AG10803 (cell line): Measurements from ENCODE around the gene OSBPL5.

ENCODE experiments used
- DNase-seq: peaks from one replicate; pipeline ENCODE4 v3.0.0; 2010; ENCODE audit warnings: low read depth
- H3K4me3 ChIP-seq: 2 replicates; pipeline ENCODE4 v1.5.1; 2011; ENCODE audit warnings: mild to moderate bottlenecking, low read length, control low read depth
- TF ChIP-seq, protein P1 (sequence below): conservative IDR thresholded peaks from 2 replicates; pipeline ENCODE4 v1.5.1; 2011; ENCODE audit warnings: mild to moderate bottlenecking, low read length, control low read depth, inconsistent platforms

The OSBPL5 gene

DNA sequence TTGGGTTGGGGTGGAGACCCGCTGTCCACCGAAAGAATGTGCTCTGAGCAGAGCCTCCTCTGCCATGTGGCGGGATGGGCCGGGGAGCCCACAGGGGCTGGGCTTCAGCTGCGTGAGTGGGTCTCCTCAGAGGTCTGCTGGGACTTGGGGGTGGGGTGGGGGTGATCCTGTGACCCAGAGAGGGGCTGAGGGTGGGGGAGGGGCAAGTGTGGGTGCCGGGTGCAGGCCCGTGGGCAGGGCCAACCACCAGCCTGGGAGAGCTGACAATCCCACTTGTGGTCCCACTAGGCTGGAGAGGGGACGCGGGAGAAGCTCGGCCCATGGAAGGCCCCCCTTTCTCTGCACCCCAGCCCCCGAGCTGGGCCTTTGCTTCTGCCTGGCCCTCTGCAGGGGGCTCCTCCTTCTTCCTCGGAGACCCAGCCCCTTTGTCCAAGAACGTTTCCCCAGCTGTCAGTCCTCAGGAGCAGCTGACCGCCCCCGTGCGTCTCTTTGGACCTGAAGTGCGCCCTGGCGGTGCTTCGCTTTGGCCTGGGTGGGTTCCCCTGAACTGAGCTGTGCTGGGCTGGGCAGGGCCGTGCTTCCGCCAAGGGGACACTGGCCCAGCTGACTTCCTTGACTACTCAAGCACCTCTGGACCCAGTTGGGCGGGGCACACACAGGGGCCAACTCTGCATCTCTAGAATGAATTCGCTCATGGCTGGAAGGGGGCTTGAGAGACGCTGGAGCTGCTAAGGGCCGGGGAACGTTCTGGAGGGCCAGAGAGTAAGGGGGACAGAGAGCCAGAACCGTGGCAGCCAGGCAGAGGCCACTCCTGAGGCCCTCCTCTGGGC lies 30.2 kb downstream of the OSBPL5 start:
- H3K4me3 ChIP-seq, result no peak overlapping the region
- DNase-seq, result no peak
- TF ChIP-seq, protein P1, sequence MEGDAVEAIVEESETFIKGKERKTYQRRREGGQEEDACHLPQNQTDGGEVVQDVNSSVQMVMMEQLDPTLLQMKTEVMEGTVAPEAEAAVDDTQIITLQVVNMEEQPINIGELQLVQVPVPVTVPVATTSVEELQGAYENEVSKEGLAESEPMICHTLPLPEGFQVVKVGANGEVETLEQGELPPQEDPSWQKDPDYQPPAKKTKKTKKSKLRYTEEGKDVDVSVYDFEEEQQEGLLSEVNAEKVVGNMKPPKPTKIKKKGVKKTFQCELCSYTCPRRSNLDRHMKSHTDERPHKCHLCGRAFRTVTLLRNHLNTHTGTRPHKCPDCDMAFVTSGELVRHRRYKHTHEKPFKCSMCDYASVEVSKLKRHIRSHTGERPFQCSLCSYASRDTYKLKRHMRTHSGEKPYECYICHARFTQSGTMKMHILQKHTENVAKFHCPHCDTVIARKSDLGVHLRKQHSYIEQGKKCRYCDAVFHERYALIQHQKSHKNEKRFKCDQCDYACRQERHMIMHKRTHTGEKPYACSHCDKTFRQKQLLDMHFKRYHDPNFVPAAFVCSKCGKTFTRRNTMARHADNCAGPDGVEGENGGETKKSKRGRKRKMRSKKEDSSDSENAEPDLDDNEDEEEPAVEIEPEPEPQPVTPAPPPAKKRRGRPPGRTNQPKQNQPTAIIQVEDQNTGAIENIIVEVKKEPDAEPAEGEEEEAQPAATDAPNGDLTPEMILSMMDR, result no peak

DNA sequence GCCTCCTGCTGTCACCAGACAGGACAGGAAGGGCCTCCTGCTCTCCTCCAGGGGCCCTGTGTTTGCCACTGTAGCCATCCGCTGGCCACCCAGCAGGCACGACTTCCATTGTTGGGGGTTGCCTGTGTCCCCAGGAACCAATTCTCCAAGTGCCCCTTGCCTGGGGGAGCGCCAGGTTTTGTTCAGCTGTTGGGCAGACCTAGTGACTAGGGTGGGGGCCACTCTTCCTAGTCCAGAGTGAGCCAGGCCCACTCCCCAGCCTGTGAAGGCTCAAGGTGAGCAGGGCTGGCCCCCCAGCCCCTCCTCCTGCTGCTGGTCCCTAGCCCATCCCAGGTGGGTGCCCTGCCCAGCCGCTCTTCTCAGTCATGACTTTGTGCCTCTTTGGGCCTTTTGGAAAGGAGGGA lies 30.9 kb downstream of the OSBPL5 start:
- DNase-seq, result no peak
- no peak overlapping the region for H3K4me3 ChIP-seq
- TF ChIP-seq, protein P1, result no peak

DNA sequence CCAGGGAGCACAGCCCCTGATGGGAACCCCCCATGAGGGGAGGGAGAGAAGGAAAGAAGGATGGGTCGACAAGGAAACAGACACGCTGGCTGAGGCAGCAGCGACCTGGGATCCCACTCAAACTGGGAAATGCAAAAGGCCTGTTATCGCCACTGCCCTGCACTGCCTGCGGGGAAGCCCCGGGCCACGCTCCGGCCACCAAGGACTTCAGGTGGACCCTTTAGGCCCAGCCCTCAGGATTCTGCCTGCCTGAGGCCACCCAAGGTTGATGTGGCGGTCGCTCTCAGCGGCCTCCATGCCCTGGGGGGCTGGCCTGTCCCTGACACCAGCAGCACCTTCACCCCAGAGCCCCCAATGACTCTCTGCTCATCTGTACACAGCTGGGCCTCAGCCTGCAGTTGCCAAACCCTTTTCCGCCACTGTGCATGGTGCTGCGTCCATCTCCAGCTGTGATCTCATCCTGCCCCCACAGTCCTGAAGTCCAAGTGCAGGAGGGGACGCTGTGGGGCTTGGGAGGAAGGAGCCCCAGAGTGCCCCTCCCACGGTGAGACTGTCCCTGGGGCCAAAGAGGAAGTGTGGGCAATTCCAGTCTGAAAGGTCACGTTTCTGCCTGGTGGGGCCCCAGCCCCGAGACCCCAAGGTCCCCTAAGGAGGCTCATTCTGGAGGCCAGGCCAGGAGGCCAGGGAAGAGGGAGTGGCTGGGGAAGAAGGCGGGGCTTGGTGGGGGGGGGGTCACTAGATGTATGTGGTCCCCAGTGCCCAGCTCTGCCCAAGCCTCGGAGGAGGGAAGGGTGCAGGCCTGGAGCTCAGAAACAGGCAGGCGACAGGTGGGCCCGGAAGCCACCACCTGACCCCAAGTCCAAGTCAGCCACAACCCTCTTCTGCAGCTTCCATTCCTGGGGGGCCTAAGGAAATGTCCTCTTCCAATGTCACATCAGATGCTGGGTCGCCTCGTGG lies 31.6 kb downstream of the OSBPL5 start:
- TF ChIP-seq, protein P1, result no peak
- no peak for DNase-seq
- H3K4me3 ChIP-seq, result no peak overlapping the region

DNA sequence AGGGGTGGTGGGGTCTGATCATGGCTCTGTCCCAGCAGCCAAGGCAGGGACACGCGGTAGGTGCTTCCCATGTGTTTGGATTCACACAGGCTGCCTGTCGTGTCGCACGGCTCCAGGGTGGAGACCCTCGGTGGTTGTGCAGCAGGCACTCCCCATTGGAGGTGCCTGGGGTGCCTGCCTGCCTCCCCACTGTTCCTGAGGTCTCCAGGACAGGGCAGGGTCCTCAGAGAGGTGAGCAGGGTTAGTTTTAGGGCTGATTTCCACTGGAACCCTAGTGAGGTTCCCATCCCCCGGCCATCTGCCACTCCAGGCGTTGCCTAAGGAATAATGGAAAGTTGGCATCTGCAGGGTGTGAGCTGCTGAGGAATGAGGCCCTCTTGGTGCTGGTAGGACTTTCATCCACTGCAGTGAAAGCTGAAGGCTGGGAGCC lies 32.3 kb downstream of the OSBPL5 start:
- no peak for DNase-seq
- TF ChIP-seq, protein P1, result no peak

DNA sequence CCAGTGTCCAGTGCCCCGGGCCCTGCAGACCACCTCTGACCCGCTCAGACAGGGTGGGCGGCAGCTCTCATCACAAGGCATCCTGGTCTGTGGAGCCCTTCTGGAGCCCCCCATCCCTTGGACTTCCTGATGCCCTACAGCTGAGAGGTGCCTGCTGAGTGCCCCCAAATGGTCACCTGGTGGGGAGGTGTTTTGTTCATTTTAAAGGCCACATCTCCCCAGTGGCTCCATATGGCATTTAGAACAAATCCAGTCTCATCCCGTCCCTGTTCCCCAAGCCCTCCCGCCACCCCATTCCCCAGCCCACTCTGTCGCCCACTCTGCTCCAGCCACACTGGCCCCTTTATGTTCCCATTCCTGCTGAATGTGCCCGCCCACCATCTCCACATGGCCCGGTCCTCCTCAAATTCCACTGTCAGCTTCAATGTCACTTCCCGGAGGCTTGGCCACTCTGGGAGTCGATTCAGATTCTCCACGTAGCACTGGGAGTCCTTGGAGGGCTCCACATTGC lies 32.8 kb downstream of the OSBPL5 start:
- TF ChIP-seq, protein P1, result no peak

More for the DNA sequence above, 32.3 kb downstream of the OSBPL5 start:
- no peak overlapping the region for H3K4me3 ChIP-seq

DNA sequence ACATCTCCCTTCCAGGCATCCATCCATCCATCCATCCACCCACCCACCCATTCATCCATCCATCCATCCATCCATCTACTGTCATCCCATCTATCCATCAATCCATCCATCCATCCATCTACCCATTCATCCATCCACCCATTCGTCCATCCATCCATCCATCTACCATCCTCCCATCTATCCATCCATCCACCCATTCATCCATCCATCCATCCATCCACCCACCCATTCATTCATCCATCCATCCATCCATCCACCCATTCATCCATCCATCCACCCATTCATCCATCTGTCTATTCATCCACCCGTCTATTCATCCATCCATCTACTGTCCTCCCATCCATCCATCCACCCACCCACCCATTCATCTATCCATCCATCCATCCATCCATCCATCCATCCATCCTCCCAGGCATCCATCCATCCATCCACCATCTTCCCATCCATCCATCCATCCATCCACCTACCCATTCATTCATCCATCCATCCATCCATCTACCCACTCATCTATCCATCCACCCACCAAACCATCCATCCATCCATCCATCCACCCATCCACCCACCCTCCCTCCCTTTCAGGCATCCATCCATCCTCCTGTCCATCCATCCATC lies 33.7 kb downstream of the OSBPL5 start:
- TF ChIP-seq, protein P1, result no peak
- no peak for DNase-seq

More for the DNA sequence above, 32.8 kb downstream of the OSBPL5 start:
- no peak overlapping the region for H3K4me3 ChIP-seq
- no peak for DNase-seq

More for the DNA sequence above, 33.7 kb downstream of the OSBPL5 start:
- no peak overlapping the region for H3K4me3 ChIP-seq
